Esophagus squamous epithelium (tissue), 5 donors: ENCODE results near the gene ZCCHC7. TPM values are rescaled to one million over a fixed set of nuclear protein-coding genes. Genes with fewer than 3 reads are reported as not detected.
A peak's percentile ranks its signal among the peaks of the same experiment; 100 is the strongest.

Source experiments
- DNase-seq: peaks from one replicate; lab custom pipeline; 2025; lab: John Stamatoyannopoulos, UW
- H3K27ac ChIP-seq, 4 donors: fragments of 200-600 bp; sonication (generic); one replicate each; pipeline ENCODE4 v1.5.1; 2016 to 2019; ENCODE audit warnings: mild to moderate bottlenecking in 1 of 4
- H3K27me3 ChIP-seq, 4 donors: fragments of 200-600 bp; sonication (generic); 1 replicate in 3 of 4; 2 replicates in 1 of 4; pipeline versions ENCODE4 v1.5.1 to v1.6.0; 2017 to 2021; ENCODE audit warnings: antibody characterized with exemption in 1 of 4
- H3K36me3 ChIP-seq, 3 donors: fragments of 200-600 bp; sonication (generic); one replicate each; pipeline ENCODE4 v1.5.1; 2016 to 2019
- H3K4me1 ChIP-seq, 3 donors: fragments of 200-600 bp; sonication (generic); one replicate each; pipeline ENCODE4 v1.5.1; 2017 to 2019
- H3K4me3 ChIP-seq, 4 donors: fragments of 200-600 bp; sonication (generic); 1 replicate in 3 of 4; 2 replicates in 1 of 4; pipeline ENCODE4 v1.5.1; 2016 to 2019; ENCODE audit warnings: mild to moderate bottlenecking in 2 of 4, moderate library complexity in 1 of 4
- H3K9me3 ChIP-seq, 3 donors: fragments of 200-600 bp; sonication (generic); one replicate each; pipeline ENCODE4 v1.5.1; 2016 to 2019
- POLR2A ChIP-seq, 4 donors: fragments of 450-650 bp; IDR thresholded peaks; one replicate each; pipeline ENCODE4 v1.6.1; 2017; ENCODE audit warnings: antibody characterized with exemption in 4 of 4, mild to moderate bottlenecking in 4 of 4, moderate library complexity in 3 of 4
- WGBS, 2 donors: methylation state at CpG; one replicate each; pipeline ENCODE4 v1.1.5; 2018; 5-methylcytosine and 5-hydroxymethylcytosine counted together
- intact Hi-C: fragments of 100-400 bp; cut with DNase I; formaldehyde crosslinking; loops from one replicate; pipeline ENCODE4 v1.15.0; 2022
- small RNA-seq, 4 donors: library from RNA; depleted of rRNA; stranded (forward); fragments of <200 nt; gene quantifications; one replicate each; pipeline ENCODE3, GENCODE V24; 2016
- total RNA-seq, 4 donors: library from RNA; depleted of rRNA; stranded (reverse); fragments of >200 nt; gene quantifications; one replicate each; pipeline ENCODE4 v1.1.0, GENCODE V29; 2016
- TF ChIP-seq, protein P1 (sequence below), 6 experiments: fragments of 450-650 bp in 4 of 6; fragments of 200-600 bp in 2 of 6; sonication (generic) in 2 of 6; IDR thresholded peaks; one replicate each; pipeline ENCODE4 v1.5.1; 2016 to 2019; ENCODE audit warnings: antibody characterized with exemption in 6 of 6, mild to moderate bottlenecking in 4 of 6, moderate library complexity in 4 of 6
- donor health status: DM: yes; HTN: yes; CAD: no.

ZCCHC7 gene
- total RNA-seq, 4 donors from 2014 or later = 6.1 to 21.6 (median 13.0) TPM

DNA sequence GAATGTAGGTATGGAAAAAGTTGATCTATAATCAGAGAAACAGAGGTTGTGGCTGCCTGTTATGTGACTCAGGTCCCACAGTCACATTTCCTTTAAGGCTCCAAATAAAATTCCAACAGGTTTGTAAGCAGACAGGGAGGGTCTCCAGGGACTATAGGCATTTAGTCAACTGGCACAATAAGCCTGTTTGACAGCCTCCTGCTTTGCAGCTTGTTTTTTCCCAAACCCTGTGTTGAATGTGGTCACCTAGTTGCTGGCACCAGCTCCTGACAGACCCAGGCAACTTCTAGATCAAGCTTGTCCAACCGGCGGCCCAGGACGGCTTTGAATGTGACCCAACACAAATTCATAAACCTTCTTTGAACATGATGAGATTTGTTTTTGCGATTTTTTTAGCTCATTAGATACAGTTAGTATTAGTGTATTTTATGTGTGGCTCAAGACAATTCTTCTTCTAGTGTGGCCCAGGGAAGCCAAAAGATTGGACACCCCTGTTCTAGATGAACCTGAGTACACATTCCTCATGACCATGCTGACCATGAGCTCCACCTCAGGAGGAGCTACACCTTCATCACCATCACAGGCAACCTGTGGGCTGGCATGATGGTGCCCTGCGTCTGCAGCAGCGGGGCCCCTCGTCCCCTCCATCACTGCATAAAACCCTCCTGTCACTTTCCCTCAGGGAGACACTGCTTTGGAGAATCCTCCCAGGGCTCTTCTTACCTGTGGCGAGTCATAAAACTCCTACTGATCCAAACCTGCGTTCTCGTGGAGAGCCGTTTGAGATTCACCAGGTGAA is 286.4 kb downstream of the ZCCHC7 start:
- Histone ChIP-seq H3K4me3 (no peak overlapping the region), H3K27ac (peak overlapping the region in 1 of 4 donors; percentile 17), H3K36me3 (no peaks in the 10 kb centered on the region), H3K27me3 (no peaks in the 10 kb centered on the region), H3K4me1 (peaks cover 0 to 26% (median 0%) of the 10 kb centered on the region in 3 donors), H3K9me3 (no peaks in the 10 kb centered on the region)
- no peak for DNase-seq
- intact Hi-C loops = no loop called here
- 78 to 80% methylated on average over 10 to 11 of the region's 11 CpGs for WGBS, 2 donors
- TF ChIP-seq, protein P1, sequence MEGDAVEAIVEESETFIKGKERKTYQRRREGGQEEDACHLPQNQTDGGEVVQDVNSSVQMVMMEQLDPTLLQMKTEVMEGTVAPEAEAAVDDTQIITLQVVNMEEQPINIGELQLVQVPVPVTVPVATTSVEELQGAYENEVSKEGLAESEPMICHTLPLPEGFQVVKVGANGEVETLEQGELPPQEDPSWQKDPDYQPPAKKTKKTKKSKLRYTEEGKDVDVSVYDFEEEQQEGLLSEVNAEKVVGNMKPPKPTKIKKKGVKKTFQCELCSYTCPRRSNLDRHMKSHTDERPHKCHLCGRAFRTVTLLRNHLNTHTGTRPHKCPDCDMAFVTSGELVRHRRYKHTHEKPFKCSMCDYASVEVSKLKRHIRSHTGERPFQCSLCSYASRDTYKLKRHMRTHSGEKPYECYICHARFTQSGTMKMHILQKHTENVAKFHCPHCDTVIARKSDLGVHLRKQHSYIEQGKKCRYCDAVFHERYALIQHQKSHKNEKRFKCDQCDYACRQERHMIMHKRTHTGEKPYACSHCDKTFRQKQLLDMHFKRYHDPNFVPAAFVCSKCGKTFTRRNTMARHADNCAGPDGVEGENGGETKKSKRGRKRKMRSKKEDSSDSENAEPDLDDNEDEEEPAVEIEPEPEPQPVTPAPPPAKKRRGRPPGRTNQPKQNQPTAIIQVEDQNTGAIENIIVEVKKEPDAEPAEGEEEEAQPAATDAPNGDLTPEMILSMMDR (IDR thresholded peaks at IDR 0.05) = no peak
- TF ChIP-seq POLR2A (IDR thresholded peaks at IDR 0.05) = no peak

DNA sequence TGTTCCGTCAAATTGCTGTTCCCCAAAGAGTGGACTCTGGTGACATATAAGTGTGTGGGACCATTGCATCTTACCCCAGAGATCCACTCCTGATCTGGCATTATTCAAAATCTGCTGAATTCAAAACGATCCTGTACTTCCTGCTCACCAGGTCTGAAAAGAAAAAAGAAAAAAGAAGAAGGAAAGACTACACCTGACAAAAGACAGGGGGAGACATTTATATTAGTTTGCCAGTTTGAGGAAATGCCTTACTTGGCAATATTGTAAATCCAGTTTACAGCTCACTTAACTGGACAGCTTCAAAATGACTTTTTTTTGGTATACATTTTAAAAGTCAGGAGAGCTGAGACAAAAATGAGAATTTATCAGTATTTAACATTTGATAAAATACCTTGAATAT is 287.1 kb downstream of the ZCCHC7 start:
- no peaks in the 10 kb centered on the region for H3K36me3 ChIP-seq
- H3K4me1 ChIP-seq = peaks cover 2 to 33% (median 3%) of the 10 kb centered on the region in 3 donors
- WGBS, 2 donors = 10 to 46% methylated on average over 1 to 2 of the region's 2 CpGs
- H3K9me3 ChIP-seq = no peaks in the 10 kb centered on the region
- intact Hi-C loops = no loop called here
- no peaks in the 10 kb centered on the region for H3K27me3 ChIP-seq
- H3K27ac ChIP-seq = no peak overlapping the region
- no peak for DNase-seq
- TF ChIP-seq POLR2A (IDR thresholded peaks at IDR 0.05) = no peak
- TF ChIP-seq, protein P1 (IDR thresholded peaks at IDR 0.05) = peak in 3 of 6 experiments; percentile 22 to 48 (median 34)
- H3K4me3 ChIP-seq = no peak overlapping the region

Small RNA genes within 50 kb of the gene (small RNA-seq; reads per million reads assigned to genes)
- 0 reads per million in 4 donors for gene AL512604.1
- gene RF00019 = 0 reads per million in 4 donors
- gene RNU6-677P = 0 reads per million in 4 donors

Other genes with a start within 250 kb of the ZCCHC7 start
- under 1 TPM in 2 of 4 donors, not detected in 2; under 0.01 to 0.29 TPM for gene PAX5, start 86.3 kb upstream of the ZCCHC7 start, total RNA-seq